Natural killer cell (primary cell): ENCODE data around the gene ASMTL. TPM values are rescaled to one million over a fixed set of nuclear protein-coding genes. Genes with fewer than 3 reads are reported as not detected.

Source experiments
- ATAC-seq, 3 donors: fragments of 150-1000 bp in 2 of 3; fragments of 200-7000 bp in 1 of 3; cut with Tn5 transposase; 1 replicate in 1 of 3; 2 replicates in 2 of 3; pipeline ENCODE4 v1.10.0; 2021; ENCODE audit warnings: mild to moderate bottlenecking in 2 of 3, moderate library complexity in 2 of 3
- DNase-seq, 2 donors: peaks; one replicate each; pipeline versions ENCODE4 v3.0.0 to v3.0.0-alpha.2; 2013 to 2021; ENCODE audit warnings: mixed read lengths in 1 of 2
- H3K27ac ChIP-seq: one replicate; pipeline ENCODE4 v1.5.1; 2013; ENCODE audit warnings: mild to moderate bottlenecking, low read length
- H3K27me3 ChIP-seq: one replicate; pipeline ENCODE4 v1.6.1; 2013; ENCODE audit warnings: low read length; ENCODE audit not compliant: control insufficient read depth, insufficient read depth
- H3K36me3 ChIP-seq: one replicate; pipeline ENCODE4 v1.6.1; 2013; ENCODE audit warnings: low read length; ENCODE audit not compliant: control insufficient read depth, insufficient read depth
- H3K4me1 ChIP-seq: one replicate; pipeline ENCODE4 v1.6.1; 2013; ENCODE audit warnings: low read length; ENCODE audit not compliant: control insufficient read depth, insufficient read depth
- H3K4me3 ChIP-seq: one replicate; pipeline ENCODE4 v1.5.1; 2013; ENCODE audit warnings: low read length
- H3K9me3 ChIP-seq: one replicate; pipeline ENCODE4 v1.6.1; 2013; ENCODE audit warnings: low read length; ENCODE audit not compliant: control insufficient read depth, insufficient read depth
- H3K27ac Mint-ChIP-seq, 2 donors: one replicate each; pipeline ENCODE4 v1.8.0; 2022; ENCODE audit warnings: mild to moderate bottlenecking in 2 of 2, mixed read lengths in 2 of 2, moderate library complexity in 1 of 2
- H3K27me3 Mint-ChIP-seq, 2 donors: one replicate each; pipeline ENCODE4 v1.8.0; 2022; ENCODE audit warnings: low read depth in 2 of 2, mixed read lengths in 2 of 2
- H3K36me3 Mint-ChIP-seq: one replicate; pipeline ENCODE4 v1.8.0; 2022; ENCODE audit warnings: mixed read lengths
- H3K4me1 Mint-ChIP-seq, 2 donors: one replicate each; pipeline ENCODE4 v1.8.0; 2022; ENCODE audit warnings: mixed read lengths in 2 of 2
- H3K4me3 Mint-ChIP-seq: one replicate; pipeline ENCODE4 v1.8.0; 2022; ENCODE audit warnings: mild to moderate bottlenecking, moderate library complexity, mixed read lengths
- H3K9me3 Mint-ChIP-seq, 2 donors: one replicate each; pipeline ENCODE4 v1.8.0; 2022; ENCODE audit warnings: mixed read lengths in 2 of 2
- WGBS: methylation state at CpG from one replicate; pipeline ENCODE4 v1.1.7; 2013; ENCODE audit warnings: missing lambda C conversion rate; ENCODE audit not compliant: insufficient coverage; 5-methylcytosine and 5-hydroxymethylcytosine counted together
- intact Hi-C: fragments of 100-400 bp; cut with micrococcal nuclease; formaldehyde crosslinking; loops from one replicate; pipeline ENCODE4 v1.14.2; 2022
- total RNA-seq, 4 donors: library from RNA; stranded (reverse); fragments of 120-200 nt in 1 of 4; gene quantifications; one replicate each; pipeline versions ENCODE4 v1.2.3 to v1.2.4, GENCODE V29; 2013 to 2022
- TF ChIP-seq, protein P1 (sequence below): fragments of 200-600 bp; IDR thresholded peaks from one replicate; pipeline ENCODE4 v1.8.0; 2022; ENCODE audit warnings: antibody characterized with exemption

ASMTL gene
- total RNA-seq, 3 donors from 2014 or later (not counting 1 experiment from before 2014, with no cell fraction given) = 58.5 to 80.3 (median 66.1) TPM

DNA sequence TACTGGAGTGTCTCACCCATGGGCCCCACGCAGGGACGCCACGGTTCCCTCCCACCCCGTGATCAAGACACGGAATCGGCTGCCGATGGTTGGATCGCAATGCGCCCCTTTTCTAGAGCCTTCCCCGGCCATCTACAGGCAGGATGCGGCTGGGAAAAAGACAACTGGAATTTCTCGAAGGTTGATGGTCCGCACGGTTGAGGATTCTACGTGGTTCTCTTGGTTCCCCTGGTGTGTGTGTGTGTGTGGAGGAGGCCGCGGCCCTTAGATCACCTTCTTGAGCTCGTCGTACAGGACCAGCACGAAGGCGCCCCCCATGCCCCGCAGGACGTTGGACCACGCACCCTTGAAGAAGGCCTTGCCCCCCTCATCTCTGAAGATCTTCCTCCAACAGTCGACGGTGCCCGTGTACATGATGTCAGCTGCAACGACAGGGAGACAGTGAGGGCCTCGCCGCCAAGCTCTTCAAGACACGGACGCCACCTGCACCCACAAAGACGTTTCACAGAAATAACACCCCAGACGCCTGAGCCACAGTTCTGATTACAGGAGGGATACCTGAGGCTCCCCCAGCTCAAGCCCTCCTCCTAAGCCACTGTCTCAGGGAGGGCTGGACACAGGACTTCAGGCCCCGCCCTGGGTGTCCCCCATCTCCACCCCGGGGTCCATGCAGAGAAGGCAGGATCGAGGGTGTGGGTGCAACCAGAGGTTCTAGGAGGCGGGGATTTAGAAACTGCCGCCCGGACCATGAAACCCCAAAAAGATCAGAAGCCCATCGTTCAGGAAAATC lies 66.2 kb downstream of the ASMTL start:
- no peaks in the 10 kb centered on the region for H3K27me3 ChIP-seq
- TF ChIP-seq, protein P1, sequence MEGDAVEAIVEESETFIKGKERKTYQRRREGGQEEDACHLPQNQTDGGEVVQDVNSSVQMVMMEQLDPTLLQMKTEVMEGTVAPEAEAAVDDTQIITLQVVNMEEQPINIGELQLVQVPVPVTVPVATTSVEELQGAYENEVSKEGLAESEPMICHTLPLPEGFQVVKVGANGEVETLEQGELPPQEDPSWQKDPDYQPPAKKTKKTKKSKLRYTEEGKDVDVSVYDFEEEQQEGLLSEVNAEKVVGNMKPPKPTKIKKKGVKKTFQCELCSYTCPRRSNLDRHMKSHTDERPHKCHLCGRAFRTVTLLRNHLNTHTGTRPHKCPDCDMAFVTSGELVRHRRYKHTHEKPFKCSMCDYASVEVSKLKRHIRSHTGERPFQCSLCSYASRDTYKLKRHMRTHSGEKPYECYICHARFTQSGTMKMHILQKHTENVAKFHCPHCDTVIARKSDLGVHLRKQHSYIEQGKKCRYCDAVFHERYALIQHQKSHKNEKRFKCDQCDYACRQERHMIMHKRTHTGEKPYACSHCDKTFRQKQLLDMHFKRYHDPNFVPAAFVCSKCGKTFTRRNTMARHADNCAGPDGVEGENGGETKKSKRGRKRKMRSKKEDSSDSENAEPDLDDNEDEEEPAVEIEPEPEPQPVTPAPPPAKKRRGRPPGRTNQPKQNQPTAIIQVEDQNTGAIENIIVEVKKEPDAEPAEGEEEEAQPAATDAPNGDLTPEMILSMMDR = no peak
- H3K4me1 ChIP-seq = peaks cover 16% of the 10 kb centered on the region
- no peak overlapping the region for H3K27ac ChIP-seq
- intact Hi-C loops = no loop called here
- no peak overlapping the region for H3K4me3 Mint-ChIP-seq
- peaks cover 58% of the 10 kb centered on the region for H3K36me3 ChIP-seq
- DNase-seq = no peak
- no peaks in the 10 kb centered on the region for H3K36me3 Mint-ChIP-seq
- no peak for ATAC-seq
- no peaks in the 10 kb centered on the region for H3K9me3 ChIP-seq
- 97% methylated on average over 41 of the region's 41 CpGs for WGBS
- no peaks in the 10 kb centered on the region for H3K27me3 Mint-ChIP-seq
- no peaks in the 10 kb centered on the region for H3K9me3 Mint-ChIP-seq
- peaks cover 22 to 25% of the 10 kb centered on the region in 2 donors for H3K4me1 Mint-ChIP-seq
- no peak overlapping the region for H3K27ac Mint-ChIP-seq
- H3K4me3 ChIP-seq = no peak overlapping the region

DNA sequence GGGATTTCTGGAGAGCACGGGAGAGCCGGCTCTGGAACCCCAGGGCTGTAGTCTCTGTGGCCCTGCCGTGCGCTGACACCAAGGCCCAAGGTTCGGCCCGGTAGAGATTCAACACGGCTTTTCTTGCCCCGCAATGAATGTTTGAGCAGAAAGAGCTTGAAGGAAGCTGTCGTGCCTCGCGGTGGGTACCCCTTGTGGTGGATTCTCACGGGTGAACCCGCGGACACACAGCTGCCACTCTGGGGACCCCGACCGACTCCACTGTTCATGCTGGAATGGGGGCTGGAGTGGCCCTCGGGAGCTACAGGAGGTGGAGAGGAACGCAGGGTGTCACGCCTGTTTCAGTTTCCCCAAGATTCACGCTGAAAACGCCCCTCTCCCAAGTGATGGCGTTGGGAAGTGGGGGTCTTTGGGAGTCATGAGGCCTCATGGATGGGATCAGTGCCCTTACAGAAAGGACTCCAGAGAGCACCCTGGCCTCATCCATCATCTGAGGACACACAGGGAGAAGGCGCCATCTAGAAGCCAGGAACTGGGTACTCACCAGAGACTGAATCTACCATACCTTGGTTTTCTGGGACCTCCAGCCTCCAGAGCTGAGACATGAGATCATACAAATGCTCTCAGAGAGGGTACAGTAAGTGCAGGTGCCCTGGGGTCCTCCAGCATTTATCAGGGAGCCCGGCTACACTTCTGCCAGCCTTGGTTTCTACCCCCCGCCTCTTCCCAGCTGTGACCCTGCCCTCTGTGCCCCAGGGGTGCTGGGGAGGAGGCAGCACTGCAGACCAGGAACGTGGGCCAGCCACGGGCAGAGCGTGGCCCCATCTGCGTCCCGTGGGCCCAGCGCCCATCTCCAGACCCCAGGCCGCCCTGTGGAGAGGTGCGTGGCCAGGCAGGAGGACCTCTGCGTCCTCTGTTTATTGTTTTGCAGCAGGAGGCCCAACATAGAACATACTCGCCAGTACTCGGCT lies 67.2 kb downstream of the ASMTL start:
- Histone ChIP-seq H3K27me3 (no peaks in the 10 kb centered on the region), H3K36me3 (peaks cover 55% of the 10 kb centered on the region), H3K4me1 (peaks cover 7% of the 10 kb centered on the region), H3K9me3 (no peaks in the 10 kb centered on the region), H3K4me3 (no peak overlapping the region), H3K27ac (no peak overlapping the region)
- Mint-ChIP-seq H3K27ac (no peak overlapping the region), H3K27me3 (no peaks in the 10 kb centered on the region), H3K4me1 (peaks cover 17 to 22% of the 10 kb centered on the region in 2 donors), H3K36me3 (no peaks in the 10 kb centered on the region), H3K4me3 (no peak overlapping the region), H3K9me3 (no peaks in the 10 kb centered on the region)
- intact Hi-C loops = no loop called here
- DNase-seq (no peak), ATAC-seq (peak in 1 of 3 donors; percentile 9)
- TF ChIP-seq, protein P1 = no peak
- 96% methylated on average over 36 of the region's 36 CpGs for WGBS

DNA sequence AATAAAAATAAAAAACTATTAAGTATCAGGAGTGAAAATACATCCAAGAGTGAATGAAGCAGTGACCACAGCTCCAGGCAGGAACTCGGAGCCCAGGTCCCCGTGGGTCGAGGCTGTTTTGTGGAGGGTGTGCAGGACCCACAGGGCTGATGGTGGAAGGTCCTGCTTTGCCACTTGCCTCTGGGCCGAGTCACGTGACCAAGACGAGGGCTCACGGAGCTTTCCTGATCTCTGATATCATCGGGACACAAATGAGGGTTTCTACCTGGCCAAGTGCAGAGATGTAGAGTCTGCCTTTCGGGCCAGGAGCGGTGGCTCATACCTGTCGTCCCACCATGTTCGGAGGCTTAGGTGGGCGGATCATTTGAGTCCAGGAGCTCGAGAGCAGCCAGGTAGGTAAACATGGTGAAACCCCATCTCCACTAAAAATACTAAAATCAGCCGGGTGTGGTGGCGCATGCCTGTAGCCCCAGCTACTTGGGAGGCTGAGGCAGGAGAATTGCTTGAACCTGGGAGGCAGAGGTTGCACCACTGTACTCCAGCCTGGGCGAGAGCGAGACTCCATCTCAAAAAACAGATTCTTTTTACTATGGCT lies 68.0 kb downstream of the ASMTL start:
- DNase-seq (no peak), ATAC-seq (no peak)
- 95% methylated on average over 18 of the region's 18 CpGs for WGBS
- H3K9me3 ChIP-seq = no peaks in the 10 kb centered on the region
- intact Hi-C loops = no loop called here
- peaks cover 17 to 22% of the 10 kb centered on the region in 2 donors for H3K4me1 Mint-ChIP-seq
- no peaks in the 10 kb centered on the region for H3K36me3 Mint-ChIP-seq
- H3K27ac ChIP-seq = no peak overlapping the region
- H3K36me3 ChIP-seq = peaks cover 50% of the 10 kb centered on the region
- H3K4me3 ChIP-seq = no peak overlapping the region
- no peaks in the 10 kb centered on the region for H3K27me3 Mint-ChIP-seq
- H3K4me1 ChIP-seq = no peaks in the 10 kb centered on the region
- TF ChIP-seq, protein P1 = no peak
- no peaks in the 10 kb centered on the region for H3K9me3 Mint-ChIP-seq
- no peak overlapping the region for H3K27ac Mint-ChIP-seq
- H3K27me3 ChIP-seq = no peaks in the 10 kb centered on the region
- H3K4me3 Mint-ChIP-seq = no peak overlapping the region
